Ectodermal cell (in vitro differentiated cells): ENCODE data around the gene SCRN1.

Experiments used
- H3K27ac ChIP-seq: 2 replicates; pipeline ENCODE4 v1.7.0; 2013; ENCODE audit warnings: mild to moderate bottlenecking, low read depth, low read length; ENCODE audit not compliant: insufficient read depth, poor library complexity, severe bottlenecking
- H3K27me3 ChIP-seq: 2 replicates; pipeline ENCODE4 v1.7.0; 2013; ENCODE audit warnings: mild to moderate bottlenecking, low read length; ENCODE audit not compliant: insufficient read depth, control insufficient read depth, poor library complexity, severe bottlenecking
- H3K36me3 ChIP-seq: one replicate; pipeline ENCODE4 v1.7.0; 2013; ENCODE audit warnings: low read length; ENCODE audit not compliant: control insufficient read depth, insufficient read depth
- H3K4me1 ChIP-seq: one replicate; pipeline ENCODE4 v1.7.0; 2013; ENCODE audit warnings: low read length; ENCODE audit not compliant: control insufficient read depth, insufficient read depth
- H3K4me3 ChIP-seq: 2 replicates; pipeline ENCODE4 v1.7.0; 2013; ENCODE audit warnings: low read depth, low read length, control low read depth; ENCODE audit not compliant: insufficient read depth
- H3K9me3 ChIP-seq: 2 replicates; pipeline ENCODE4 v1.7.0; 2013; ENCODE audit warnings: mild to moderate bottlenecking, low read length, moderate library complexity; ENCODE audit not compliant: control insufficient read depth
- WGBS, 2 experiments: methylation state at CpG; one replicate each; pipeline ENCODE4 v1.1.7; 2013; ENCODE audit warnings: missing lambda C conversion rate in 2 of 2; 5-methylcytosine and 5-hydroxymethylcytosine counted together

SCRN1 gene

GRCh38 chr7:29871787-29872398 is 117.7 kb downstream of the SCRN1 start:
- no peaks in the 10 kb centered on the region for H3K27me3 ChIP-seq
- H3K4me1 ChIP-seq = no peaks in the 10 kb centered on the region
- WGBS, 2 experiments = 92 to 95% methylated on average over 5 of the region's 5 CpGs
- no peak overlapping the region for H3K4me3 ChIP-seq
- no peaks in the 10 kb centered on the region for H3K9me3 ChIP-seq
- no peaks in the 10 kb centered on the region for H3K36me3 ChIP-seq
- no peak overlapping the region for H3K27ac ChIP-seq
